CD14-positive monocyte (primary cell): ENCODE measurements around the gene ASB9. TPM values are rescaled to one million over a fixed set of nuclear protein-coding genes. Genes with fewer than 3 reads are reported as not detected.

Experiments used
- DNase-seq, 3 donors: peaks; one replicate each; pipeline ENCODE4 v3.0.0-alpha.2; 2011 to 2022
- H2AFZ ChIP-seq: 2 replicates; pipeline ENCODE4 v1.6.0; 2012; ENCODE audit warnings: mild to moderate bottlenecking, low read depth, low read length, inconsistent platforms; ENCODE audit not compliant: insufficient read depth, poor library complexity, severe bottlenecking
- H3K27ac ChIP-seq, 2 donors: 1 replicate in 1 of 2; 2 replicates in 1 of 2; pipeline ENCODE4 v1.5.1; 2012 to 2013; ENCODE audit warnings: low read length in 2 of 2, control low read depth in 1 of 2, inconsistent platforms in 1 of 2, low read depth in 1 of 2, mild to moderate bottlenecking in 1 of 2
- H3K27me3 ChIP-seq, 2 donors: one replicate each; pipeline versions ENCODE4 v1.6.0 to v1.6.1; 2011 to 2013; ENCODE audit warnings: low read length in 2 of 2; ENCODE audit not compliant: control insufficient read depth in 2 of 2, insufficient read depth in 2 of 2
- H3K36me3 ChIP-seq, 2 donors: replicated peaks in 1 of 2; 1 replicate in 1 of 2; 2 replicates in 1 of 2; pipeline versions ENCODE4 v1.5.1 to v1.6.1; 2012 to 2013; ENCODE audit warnings: low read length in 2 of 2, control low read depth in 1 of 2, inconsistent platforms in 1 of 2, mild to moderate bottlenecking in 1 of 2; ENCODE audit not compliant: insufficient read depth in 2 of 2, control insufficient read depth in 1 of 2
- H3K4me1 ChIP-seq, 2 donors: 1 replicate in 1 of 2; 2 replicates in 1 of 2; pipeline versions ENCODE4 v1.5.1 to v1.6.1; 2012 to 2013; ENCODE audit warnings: low read length in 2 of 2, control low read depth in 1 of 2, inconsistent platforms in 1 of 2, mild to moderate bottlenecking in 1 of 2, moderate library complexity in 1 of 2; ENCODE audit not compliant: insufficient read depth in 2 of 2, control insufficient read depth in 1 of 2
- H3K4me2 ChIP-seq: replicated peaks from 2 replicates; pipeline ENCODE3; 2012; ENCODE audit warnings: low read length, moderate library complexity, mild to moderate bottlenecking; ENCODE audit not compliant: poor library complexity, severe bottlenecking; ENCODE audit errors: extremely low read depth
- H3K4me3 ChIP-seq, 3 experiments: fragments of 200-600 bp in 1 of 3; sonication (generic) in 1 of 3; replicated peaks in 1 of 3; 1 replicate in 2 of 3; 2 replicates in 1 of 3; pipeline ENCODE4 v1.5.1; 2011 to 2013; ENCODE audit warnings: low read length in 3 of 3, mild to moderate bottlenecking in 3 of 3, control low read depth in 2 of 3, low read depth in 2 of 3, inconsistent platforms in 1 of 3, moderate library complexity in 1 of 3
- H3K79me2 ChIP-seq: 2 replicates; pipeline ENCODE4 v1.6.0; 2012; ENCODE audit warnings: mild to moderate bottlenecking, control low read depth, inconsistent platforms, low read length, moderate library complexity; ENCODE audit not compliant: insufficient read depth
- H3K9ac ChIP-seq: 2 replicates; pipeline ENCODE4 v1.6.0; 2017; ENCODE audit warnings: low read length, mild to moderate bottlenecking; ENCODE audit not compliant: insufficient read depth, poor library complexity, severe bottlenecking
- H3K9me3 ChIP-seq, 2 donors: replicated peaks in 1 of 2; 1 replicate in 1 of 2; 2 replicates in 1 of 2; pipeline versions ENCODE4 v1.5.1 to v1.6.1; 2012 to 2013; ENCODE audit warnings: low read length in 2 of 2, control low read depth in 1 of 2; ENCODE audit not compliant: control insufficient read depth in 1 of 2, insufficient read depth in 1 of 2
- H4K20me1 ChIP-seq: 2 replicates; pipeline ENCODE4 v1.6.0; 2012; ENCODE audit warnings: mild to moderate bottlenecking, low read length, control low read depth, moderate library complexity; ENCODE audit not compliant: insufficient read depth
- H3K27ac Mint-ChIP-seq, 7 donors: one replicate each; pipeline ENCODE4 v1.8.0; 2020; ENCODE audit warnings: mild to moderate bottlenecking in 7 of 7, mixed read lengths in 7 of 7, moderate library complexity in 6 of 7, inconsistent platforms in 2 of 7
- H3K27me3 Mint-ChIP-seq, 3 donors: one replicate each; pipeline ENCODE4 v1.8.0; 2021 to 2022; ENCODE audit warnings: low read depth in 3 of 3, mild to moderate bottlenecking in 3 of 3, mixed read lengths in 3 of 3, moderate library complexity in 3 of 3, inconsistent platforms in 1 of 3
- H3K36me3 Mint-ChIP-seq, 2 donors: one replicate each; pipeline ENCODE4 v1.8.0; 2020; ENCODE audit warnings: mixed read lengths in 2 of 2, inconsistent platforms in 1 of 2, mild to moderate bottlenecking in 1 of 2
- H3K4me1 Mint-ChIP-seq: one replicate; pipeline ENCODE4 v1.8.0; 2020; ENCODE audit warnings: mild to moderate bottlenecking, mixed read lengths
- H3K4me3 Mint-ChIP-seq, 2 donors: one replicate each; pipeline ENCODE4 v1.8.0; 2020; ENCODE audit warnings: mild to moderate bottlenecking in 2 of 2, mixed read lengths in 2 of 2, moderate library complexity in 1 of 2
- H3K9me3 Mint-ChIP-seq, 7 donors: one replicate each; pipeline ENCODE4 v1.8.0; 2020 to 2022; ENCODE audit warnings: mixed read lengths in 7 of 7, mild to moderate bottlenecking in 6 of 7, moderate library complexity in 6 of 7, inconsistent platforms in 2 of 7
- CTCF ChIP-seq: fragments of 200-600 bp; IDR thresholded peaks from one replicate; pipeline ENCODE4 v1.8.0; 2022; ENCODE audit warnings: antibody characterized with exemption, mild to moderate bottlenecking
- WGBS: methylation state at CpG from one replicate; pipeline ENCODE4 v1.1.5; 2013; ENCODE audit warnings: missing lambda C conversion rate; ENCODE audit not compliant: insufficient coverage; 5-methylcytosine and 5-hydroxymethylcytosine counted together
- intact Hi-C, 2 donors: fragments of 100-400 bp; cut with micrococcal nuclease; formaldehyde crosslinking; loops; one replicate each; pipeline versions ENCODE4 v1.15.0 to v1.15.1; 2023
- polyA plus RNA-seq, 3 donors: library from polyadenylated mRNA; depleted of rRNA in 1 of 3; unstranded in 2 of 3; stranded (reverse) in 1 of 3; fragments of 300-500 nt in 2 of 3; fragments of >200 nt in 1 of 3; fragmentation: Illumina TruSeq in 2 of 3; gene quantifications; 1 replicate in 2 of 3; 2 replicates in 1 of 3; pipeline ENCODE4 v1.2.3, GENCODE V29; 2012 to 2021

Gene ASB9
- polyA plus RNA-seq, 3 donors: 0.24 to 1.4 (median 0.63) TPM

- no CpG with 5 or more reads among the region's 1 CpG for WGBS
- TF ChIP-seq CTCF: no peak
- Histone ChIP-seq H3K4me1 (no peaks in the 10 kb centered on the region), H3K9me3 (no peaks in the 10 kb centered on the region), H4K20me1 (no peaks in the 10 kb centered on the region), H3K27ac (no peak overlapping the region), H3K36me3 (no peaks in the 10 kb centered on the region), H3K79me2 (no peaks in the 10 kb centered on the region), H3K4me2 (no peak overlapping the region), H2AFZ (no peak overlapping the region), H3K27me3 (peaks cover 0 to 8% of the 10 kb centered on the region in 2 donors), H3K4me3 (no peak overlapping the region), H3K9ac (no peak overlapping the region)
- intact Hi-C loops: no loop called here
- Mint-ChIP-seq H3K27ac (no peak overlapping the region), H3K9me3 (peaks cover 0 to 4% (median 0%) of the 10 kb centered on the region in 7 donors), H3K27me3 (peaks cover 2 to 4% (median 3%) of the 10 kb centered on the region in 3 donors), H3K36me3 (no peaks in the 10 kb centered on the region), H3K4me1 (no peaks in the 10 kb centered on the region), H3K4me3 (no peak overlapping the region)
- no peak for DNase-seq
Observed at GRCh38 chrX:15214588-15214987, 55.3 kb downstream of the ASB9 start.

GRCh38 chrX:15209096-15209495 is 60.8 kb downstream of the ASB9 start:
- Mint-ChIP-seq H3K27ac (no peak overlapping the region), H3K9me3 (peaks cover 0 to 3% (median 0%) of the 10 kb centered on the region in 7 donors), H3K27me3 (peaks cover 0 to 5% (median 2%) of the 10 kb centered on the region in 3 donors), H3K36me3 (no peaks in the 10 kb centered on the region), H3K4me1 (no peaks in the 10 kb centered on the region), H3K4me3 (no peak overlapping the region)
- intact Hi-C loops: no loop called here
- Histone ChIP-seq H4K20me1 (no peaks in the 10 kb centered on the region), H3K4me2 (no peak overlapping the region), H3K4me1 (no peaks in the 10 kb centered on the region), H2AFZ (no peak overlapping the region), H3K4me3 (no peak overlapping the region), H3K27me3 (peaks cover 0 to 3% of the 10 kb centered on the region in 2 donors), H3K9me3 (no peaks in the 10 kb centered on the region), H3K27ac (no peak overlapping the region), H3K79me2 (no peaks in the 10 kb centered on the region), H3K36me3 (no peaks in the 10 kb centered on the region), H3K9ac (no peak overlapping the region)
- WGBS: no CpG with 5 or more reads among the region's 3 CpGs
- TF ChIP-seq CTCF: no peak
- no peak for DNase-seq
